Subcutaneous abdominal adipose tissue (tissue), 5 donors: ENCODE measurements around the gene SNX24.
A peak's percentile ranks its signal among the peaks of the same experiment; 100 is the strongest.
"Not testable (repeated sequence)": the region's sequence is repeated elsewhere in the genome, so short reads cannot be mapped to it uniquely, and the experiment has no call there.

Experiments used
- H3K27ac ChIP-seq: one replicate; pipeline ENCODE4 v1.7.0; 2013; ENCODE audit warnings: low read depth, mild to moderate bottlenecking, inconsistent platforms, low read length, moderate library complexity
- H3K27me3 ChIP-seq, 5 donors: one replicate each; pipeline ENCODE4 v1.7.0; 2013; ENCODE audit warnings: low read length in 5 of 5, inconsistent platforms in 1 of 5; ENCODE audit not compliant: control insufficient read depth in 5 of 5, insufficient read depth in 4 of 5
- H3K36me3 ChIP-seq, 5 donors: one replicate each; pipeline ENCODE4 v1.7.0; 2013; ENCODE audit warnings: low read length in 5 of 5; ENCODE audit not compliant: control insufficient read depth in 5 of 5, insufficient read depth in 5 of 5
- H3K4me1 ChIP-seq, 5 donors: one replicate each; pipeline ENCODE4 v1.7.0; 2013; ENCODE audit warnings: low read length in 5 of 5, mild to moderate bottlenecking in 3 of 5, moderate library complexity in 1 of 5; ENCODE audit not compliant: control insufficient read depth in 5 of 5, insufficient read depth in 5 of 5
- H3K4me3 ChIP-seq, 5 donors: one replicate each; pipeline ENCODE4 v1.7.0; 2013; ENCODE audit warnings: low read length in 5 of 5, low read depth in 1 of 5
- H3K9ac ChIP-seq, 5 donors: one replicate each; pipeline ENCODE4 v1.7.0; 2013; ENCODE audit warnings: low read length in 5 of 5, mild to moderate bottlenecking in 4 of 5, moderate library complexity in 3 of 5
- H3K9me3 ChIP-seq, 5 donors: one replicate each; pipeline ENCODE4 v1.7.0; 2013; ENCODE audit warnings: low read length in 5 of 5; ENCODE audit not compliant: control insufficient read depth in 5 of 5
- donor health status: healthy.
- donor health status: healthy.
- donor health status: healthy.
- donor health status: healthy.
- donor health status: healthy.

SNX24 gene

DNA sequence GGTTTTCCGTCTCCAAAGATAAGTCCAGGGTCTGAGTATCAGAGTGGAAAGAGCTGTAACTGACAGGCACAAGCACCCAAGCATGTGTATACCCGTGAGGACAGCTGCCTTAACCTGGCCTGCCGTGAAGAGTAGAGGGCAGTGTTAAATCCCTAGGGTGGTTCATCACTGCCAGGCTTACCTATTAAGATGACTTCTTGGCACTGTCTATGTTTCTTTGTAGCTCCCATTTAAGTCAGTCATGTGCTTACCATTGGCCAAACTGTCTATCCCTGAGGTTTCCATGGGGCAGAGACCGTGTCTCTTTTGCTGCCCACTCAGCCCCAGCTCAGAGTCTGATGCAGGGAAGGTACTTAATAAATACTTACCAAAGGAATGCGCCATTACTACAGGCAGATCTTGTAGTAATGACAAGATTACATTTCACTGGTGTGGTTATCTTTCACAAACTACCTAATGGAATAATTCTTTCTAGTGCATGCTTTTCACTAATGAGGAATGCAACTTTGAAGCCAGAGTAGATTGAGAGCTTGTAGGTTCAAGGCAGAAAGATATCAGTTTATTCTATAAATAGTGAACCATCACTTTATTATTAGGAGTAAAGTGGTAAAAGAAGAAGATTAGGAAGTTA is 64.2 kb downstream of the SNX24 start:
- no peak overlapping the region for H3K4me3 ChIP-seq
- no peak overlapping the region for H3K9ac ChIP-seq
- no peaks in the 10 kb centered on the region for H3K36me3 ChIP-seq
- H3K27ac ChIP-seq = no peak overlapping the region
- H3K27me3 ChIP-seq = no peaks in the 10 kb centered on the region
- H3K9me3 ChIP-seq = no peaks in the 10 kb centered on the region
- peaks cover 0 to 2% (median 0%) of the 10 kb centered on the region in 5 donors for H3K4me1 ChIP-seq

DNA sequence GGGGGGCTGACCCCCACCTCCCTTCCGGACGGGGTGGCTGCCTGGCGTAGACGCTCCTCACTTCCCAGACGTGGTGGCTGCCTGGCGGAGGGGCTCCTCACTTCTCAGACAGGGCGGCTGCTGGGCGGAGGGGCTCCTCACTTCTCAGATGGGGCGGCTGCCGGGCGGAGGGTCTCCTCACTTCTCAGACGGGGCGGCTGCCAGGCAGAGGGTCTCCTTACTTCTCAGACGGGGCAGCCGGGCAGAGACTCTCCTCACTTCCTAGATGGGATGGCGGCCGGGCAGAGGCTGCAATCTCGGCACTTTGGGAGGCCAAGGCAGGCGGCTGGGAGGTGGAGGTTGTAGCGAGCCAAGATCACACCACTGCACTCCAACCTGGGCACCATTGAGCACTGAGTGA is 68.0 kb downstream of the SNX24 start:
- not testable (repeated sequence) for H3K9ac ChIP-seq, H3K4me3 ChIP-seq, H3K36me3 ChIP-seq, H3K27ac ChIP-seq, H3K27me3 ChIP-seq, H3K9me3 ChIP-seq
- peaks cover 2 to 11% (median 6%) of the 10 kb centered on the region in 5 donors for H3K4me1 ChIP-seq

DNA sequence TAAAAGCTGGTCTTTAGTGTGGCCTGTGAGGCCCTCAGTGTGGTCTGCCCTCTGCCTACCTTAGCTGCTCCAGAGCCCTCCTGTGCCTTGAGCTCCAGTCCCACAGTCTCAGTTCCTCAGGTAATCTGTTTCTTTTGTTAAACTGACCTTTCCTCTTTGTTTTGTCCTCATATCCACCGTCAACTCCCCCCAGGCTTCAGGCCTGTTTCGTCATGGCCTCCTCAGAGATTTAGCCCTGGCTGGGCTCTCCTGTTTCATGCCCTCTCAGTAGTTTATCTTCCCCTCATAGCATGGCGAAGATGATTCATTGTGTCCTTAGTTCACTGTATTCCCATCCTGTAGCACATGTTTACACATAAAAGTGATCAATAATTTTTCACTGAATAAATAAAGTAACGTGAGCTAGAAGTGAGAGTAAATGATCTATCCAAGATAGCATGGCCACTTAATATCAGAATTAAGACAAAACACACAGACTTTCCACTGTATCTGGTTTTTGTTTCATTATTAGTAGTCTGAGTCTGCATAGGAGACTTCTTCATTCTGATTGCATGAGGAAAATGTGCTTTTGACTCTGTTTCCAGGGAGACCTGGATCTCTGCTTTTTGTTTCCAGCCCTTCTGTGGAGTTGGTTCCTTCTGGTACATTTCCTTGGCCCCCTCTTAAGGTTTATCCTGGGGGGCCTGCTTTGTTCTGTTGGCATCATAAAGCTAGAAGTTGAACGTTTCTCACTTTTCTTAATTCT is 70.5 kb downstream of the SNX24 start:
- Histone ChIP-seq H3K27me3 (no peaks in the 10 kb centered on the region), H3K9ac (peak overlapping the region in 2 of 5 donors; percentile 48 to 57), H3K4me1 (peaks cover 2 to 11% (median 6%) of the 10 kb centered on the region in 5 donors), H3K9me3 (no peaks in the 10 kb centered on the region), H3K27ac (no peak overlapping the region), H3K36me3 (no peaks in the 10 kb centered on the region), H3K4me3 (no peak overlapping the region)

DNA sequence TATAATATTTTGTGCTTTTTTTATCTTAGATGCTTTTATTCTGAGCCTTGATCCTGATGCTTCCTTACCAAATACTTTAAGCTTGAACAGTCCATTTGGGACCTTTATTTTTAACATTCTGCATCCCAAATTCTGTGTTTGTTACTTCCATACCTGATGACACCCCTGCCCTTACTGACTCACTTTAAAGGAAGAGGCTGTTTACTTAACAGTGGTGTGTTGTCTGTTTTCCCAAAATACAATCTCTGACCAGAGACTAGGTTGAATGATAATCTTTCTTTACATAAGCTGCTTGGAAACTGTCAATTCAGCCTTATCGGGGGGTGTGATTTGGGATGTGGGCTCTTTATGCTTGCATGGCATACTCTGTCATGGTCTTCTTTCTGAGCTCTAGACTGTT is 71.1 kb downstream of the SNX24 start:
- Histone ChIP-seq H3K36me3 (no peaks in the 10 kb centered on the region), H3K9ac (no peak overlapping the region), H3K27ac (no peak overlapping the region), H3K4me3 (no peak overlapping the region), H3K4me1 (peaks cover 2 to 11% (median 6%) of the 10 kb centered on the region in 5 donors), H3K27me3 (no peaks in the 10 kb centered on the region), H3K9me3 (no peaks in the 10 kb centered on the region)

DNA sequence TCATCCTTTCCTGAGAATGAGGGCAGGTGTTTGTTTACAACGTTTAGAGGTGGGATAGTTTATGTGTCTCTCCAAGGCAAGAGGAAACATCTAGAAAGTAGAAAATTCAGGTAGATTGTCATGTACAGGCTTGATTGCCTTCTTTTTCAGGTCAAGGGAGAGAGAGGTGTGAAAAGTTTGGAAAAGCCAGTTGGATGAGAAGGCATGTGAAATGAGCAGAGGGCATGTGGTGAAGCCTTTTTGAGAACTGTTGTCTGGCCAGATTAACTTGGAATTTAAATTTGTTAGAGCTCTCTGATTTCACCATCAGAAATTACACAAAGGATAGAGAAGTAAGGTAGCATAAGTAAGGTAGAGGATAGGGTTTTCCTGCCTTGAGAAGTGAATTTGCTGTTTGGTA is 74.6 kb downstream of the SNX24 start:
- no peaks in the 10 kb centered on the region for H3K9me3 ChIP-seq
- H3K27ac ChIP-seq = no peak overlapping the region
- H3K36me3 ChIP-seq = no peaks in the 10 kb centered on the region
- no peak overlapping the region for H3K4me3 ChIP-seq
- H3K27me3 ChIP-seq = no peaks in the 10 kb centered on the region
- H3K9ac ChIP-seq = no peak overlapping the region
- peaks cover 2 to 11% (median 6%) of the 10 kb centered on the region in 5 donors for H3K4me1 ChIP-seq

DNA sequence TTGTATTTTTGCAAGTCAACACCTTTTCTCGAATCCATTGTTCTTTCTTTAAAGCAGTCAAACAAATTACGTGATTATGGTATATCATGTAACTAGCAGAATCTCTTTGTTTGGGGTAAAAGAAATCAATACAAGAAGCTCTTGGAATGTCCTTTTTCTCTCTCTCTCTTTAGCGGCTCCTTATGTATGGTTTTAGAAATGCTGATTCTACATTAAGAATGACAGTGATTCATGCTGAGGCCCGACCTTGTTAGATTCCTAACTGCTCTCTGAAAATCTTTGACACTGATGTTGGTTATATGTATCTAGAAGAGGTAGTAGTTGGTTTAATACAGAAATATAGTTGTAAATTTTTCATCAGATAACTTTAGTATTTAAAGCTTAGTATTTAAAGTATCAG is 76.4 kb downstream of the SNX24 start:
- Histone ChIP-seq H3K9ac (no peak overlapping the region), H3K36me3 (no peaks in the 10 kb centered on the region), H3K4me1 (no peaks in the 10 kb centered on the region), H3K9me3 (no peaks in the 10 kb centered on the region), H3K27ac (no peak overlapping the region), H3K4me3 (no peak overlapping the region), H3K27me3 (no peaks in the 10 kb centered on the region)

DNA sequence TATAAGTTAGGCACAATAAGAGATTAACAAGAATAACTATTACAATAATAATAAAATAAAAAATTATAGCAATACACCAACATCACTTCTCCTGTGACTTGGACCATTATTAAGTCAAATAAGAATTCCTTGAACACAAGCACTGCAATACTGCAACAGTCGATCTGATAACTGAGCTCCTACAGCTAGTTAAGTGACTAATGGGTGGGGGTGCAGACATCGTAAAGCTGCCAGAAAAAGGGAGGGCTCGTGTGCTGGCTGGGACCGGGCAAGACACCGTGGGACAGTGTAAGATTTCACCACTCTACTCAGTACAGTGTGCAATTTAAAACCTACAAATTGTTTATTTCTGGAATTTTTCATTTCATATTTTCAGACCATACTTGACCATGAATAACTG is 78.8 kb downstream of the SNX24 start:
- Histone ChIP-seq H3K4me3 (no peak overlapping the region), H3K9me3 (no peaks in the 10 kb centered on the region), H3K9ac (no peak overlapping the region), H3K27ac (no peak overlapping the region), H3K27me3 (no peaks in the 10 kb centered on the region), H3K36me3 (no peaks in the 10 kb centered on the region), H3K4me1 (no peaks in the 10 kb centered on the region)

DNA sequence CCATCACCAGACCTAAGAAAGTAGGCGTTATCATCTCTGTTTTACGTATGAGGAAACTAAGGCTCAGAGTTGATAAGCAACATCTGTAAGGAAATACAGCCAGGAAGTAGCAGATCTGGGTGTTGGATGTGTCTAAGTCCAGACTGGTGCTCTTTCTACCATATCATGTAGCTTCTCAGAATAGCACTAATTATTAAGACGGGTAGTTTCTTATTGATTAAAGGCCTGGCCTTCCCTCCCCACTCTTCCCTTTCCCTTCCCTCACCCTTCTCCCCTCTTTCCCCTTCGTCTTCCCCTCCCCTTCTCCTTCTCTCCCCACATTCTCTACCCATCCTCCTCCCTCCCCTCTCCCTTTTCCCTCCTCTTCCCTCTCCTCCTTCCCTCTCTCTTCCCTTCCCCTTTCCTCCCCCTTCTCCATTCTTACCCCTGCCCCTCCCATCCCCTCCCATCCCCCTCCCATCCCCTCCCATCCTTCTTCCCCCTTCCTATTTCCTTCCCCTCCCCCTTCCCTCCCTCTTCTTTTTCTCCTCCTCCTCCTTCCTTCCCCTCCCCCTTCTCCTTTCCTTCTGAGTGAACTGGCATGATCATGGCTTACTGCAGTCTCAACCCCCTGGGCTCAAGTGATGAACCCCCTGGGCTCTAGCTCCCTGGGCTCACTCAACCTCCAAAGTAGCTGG is 79.4 kb downstream of the SNX24 start:
- Histone ChIP-seq H3K27me3 (no peaks in the 10 kb centered on the region), H3K36me3 (no peaks in the 10 kb centered on the region), H3K27ac (no peak overlapping the region), H3K4me3 (no peak overlapping the region), H3K9me3 (no peaks in the 10 kb centered on the region), H3K9ac (no peak overlapping the region), H3K4me1 (no peaks in the 10 kb centered on the region)

DNA sequence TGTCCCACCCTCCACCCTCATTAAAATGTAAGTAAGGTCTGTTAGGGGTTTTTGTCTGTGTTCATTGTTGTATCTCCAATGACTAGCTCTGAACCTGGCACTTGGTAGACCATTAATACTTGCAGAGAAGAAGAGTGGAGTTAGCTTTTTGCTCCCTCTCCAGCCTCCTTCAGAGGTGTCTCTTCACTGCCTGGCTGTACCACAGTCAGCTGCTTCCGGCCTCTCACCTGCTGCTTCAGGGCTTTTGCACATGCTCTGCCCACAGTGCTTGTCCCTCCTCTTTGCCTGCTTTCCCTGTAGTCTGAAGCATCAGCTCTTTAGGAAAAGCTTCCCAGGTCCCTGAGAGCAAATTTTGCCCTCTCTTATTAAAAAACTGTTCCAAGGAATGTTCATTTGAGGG is 83.6 kb downstream of the SNX24 start:
- H3K9ac ChIP-seq = no peak overlapping the region
- H3K27me3 ChIP-seq = no peaks in the 10 kb centered on the region
- H3K36me3 ChIP-seq = no peaks in the 10 kb centered on the region
- no peak overlapping the region for H3K4me3 ChIP-seq
- H3K4me1 ChIP-seq = no peaks in the 10 kb centered on the region
- no peaks in the 10 kb centered on the region for H3K9me3 ChIP-seq
- no peak overlapping the region for H3K27ac ChIP-seq

DNA sequence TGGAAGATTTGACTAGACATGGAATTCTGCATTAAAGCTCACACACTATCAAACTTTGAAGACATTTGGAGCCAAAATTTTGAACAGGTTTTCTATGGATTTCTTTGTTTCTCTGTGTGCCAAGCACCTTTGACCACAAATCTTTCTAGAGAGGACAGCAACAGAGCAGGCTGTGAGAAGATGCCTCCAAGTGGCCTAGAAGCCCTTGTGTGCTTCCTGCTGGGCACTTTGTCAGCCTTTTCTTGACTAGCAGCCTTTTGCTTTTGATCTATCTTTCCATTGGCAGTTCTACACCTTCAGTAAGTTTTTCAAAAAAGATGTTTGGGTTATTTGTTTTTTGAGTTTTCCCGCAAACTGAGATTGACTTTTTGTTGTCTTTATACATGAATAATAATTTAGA is 84.6 kb downstream of the SNX24 start:
- H3K36me3 ChIP-seq = no peaks in the 10 kb centered on the region
- H3K9ac ChIP-seq = no peak overlapping the region
- H3K27me3 ChIP-seq = no peaks in the 10 kb centered on the region
- no peak overlapping the region for H3K4me3 ChIP-seq
- no peaks in the 10 kb centered on the region for H3K4me1 ChIP-seq
- H3K9me3 ChIP-seq = no peaks in the 10 kb centered on the region
- H3K27ac ChIP-seq = no peak overlapping the region
